Measurements from ENCODE around the gene LPP.

LPP gene

GRCh38 chr3:188453431-188454384 is 299.8 kb downstream of the LPP start:
- no peak for TF ChIP-seq CTCF (IDR thresholded peaks at IDR 0.05; ENCODE audit: poor library complexity, severe bottlenecking)
- H3K9me3 ChIP-seq (ENCODE audit: severe bottlenecking), result no peaks in the 10 kb centered on the region
- no peak overlapping the region for H3K27ac ChIP-seq (ENCODE audit: poor library complexity, severe bottlenecking)
- no peak overlapping the region for H3K4me3 ChIP-seq (ENCODE audit: severe bottlenecking)
- DNase-seq (ENCODE audit: low spot score), result no peak
- H3K27me3 ChIP-seq (ENCODE audit: insufficient read depth, poor library complexity, severe bottlenecking), result no peaks in the 10 kb centered on the region
- no peaks in the 10 kb centered on the region for H3K4me1 ChIP-seq (ENCODE audit: insufficient read depth, poor library complexity, severe bottlenecking)
- H3K36me3 ChIP-seq (ENCODE audit: low read depth), result no peaks in the 10 kb centered on the region
- ATAC-seq (ENCODE audit: low read depth), result no peak

GRCh38 chr3:188455748-188456147 is 301.8 kb downstream of the LPP start:
- H3K27ac ChIP-seq (ENCODE audit: poor library complexity, severe bottlenecking), result no peak overlapping the region
- H3K9me3 ChIP-seq (ENCODE audit: severe bottlenecking), result no peaks in the 10 kb centered on the region
- no peak for TF ChIP-seq CTCF (IDR thresholded peaks at IDR 0.05; ENCODE audit: poor library complexity, severe bottlenecking)
- ATAC-seq (ENCODE audit: low read depth), result no peak
- H3K4me1 ChIP-seq (ENCODE audit: insufficient read depth, poor library complexity, severe bottlenecking), result no peaks in the 10 kb centered on the region
- no peak for DNase-seq (ENCODE audit: low spot score)
- no peaks in the 10 kb centered on the region for H3K27me3 ChIP-seq (ENCODE audit: insufficient read depth, poor library complexity, severe bottlenecking)
- H3K36me3 ChIP-seq (ENCODE audit: low read depth), result no peaks in the 10 kb centered on the region
- no peak overlapping the region for H3K4me3 ChIP-seq (ENCODE audit: severe bottlenecking)

- ATAC-seq (ENCODE audit: low read depth) (no peak), DNase-seq (ENCODE audit: low spot score) (no peak)
- TF ChIP-seq CTCF (IDR thresholded peaks at IDR 0.05; ENCODE audit: poor library complexity, severe bottlenecking), result no peak
- H3K4me3 ChIP-seq (ENCODE audit: severe bottlenecking), result no peak overlapping the region
- no peaks in the 10 kb centered on the region for H3K4me1 ChIP-seq (ENCODE audit: insufficient read depth, poor library complexity, severe bottlenecking)
- no peaks in the 10 kb centered on the region for H3K9me3 ChIP-seq (ENCODE audit: severe bottlenecking)
- H3K36me3 ChIP-seq (ENCODE audit: low read depth), result no peaks in the 10 kb centered on the region
- no peak overlapping the region for H3K27ac ChIP-seq (ENCODE audit: poor library complexity, severe bottlenecking)
- H3K27me3 ChIP-seq (ENCODE audit: insufficient read depth, poor library complexity, severe bottlenecking), result no peaks in the 10 kb centered on the region
Measured at GRCh38 chr3:188458756-188459155, 304.8 kb downstream of the LPP start.

GRCh38 chr3:188465311-188465710 is 311.4 kb downstream of the LPP start:
- Histone ChIP-seq H3K27ac (ENCODE audit: poor library complexity, severe bottlenecking) (no peak overlapping the region), H3K4me1 (ENCODE audit: insufficient read depth, poor library complexity, severe bottlenecking) (no peaks in the 10 kb centered on the region), H3K36me3 (ENCODE audit: low read depth) (no peaks in the 10 kb centered on the region)

More at GRCh38 chr3:188465311-188465710, 311.4 kb downstream of the LPP start:
- no peak for TF ChIP-seq CTCF (IDR thresholded peaks at IDR 0.05; ENCODE audit: poor library complexity, severe bottlenecking)
- Histone ChIP-seq H3K9me3 (ENCODE audit: severe bottlenecking) (no peaks in the 10 kb centered on the region), H3K27me3 (ENCODE audit: insufficient read depth, poor library complexity, severe bottlenecking) (no peaks in the 10 kb centered on the region), H3K4me3 (ENCODE audit: severe bottlenecking) (no peak overlapping the region)
- ATAC-seq (ENCODE audit: low read depth), result no peak
- DNase-seq (ENCODE audit: low spot score), result no peak
